ENCODE data around the gene PAX1. TPM values are rescaled to one million over a fixed set of nuclear protein-coding genes. Genes with fewer than 3 reads are reported as not detected.
A peak's percentile ranks its signal among the peaks of the same experiment; 100 is the strongest.

The PAX1 gene
- total RNA-seq, 2 donors from 2014 or later, result not detected

DNA sequence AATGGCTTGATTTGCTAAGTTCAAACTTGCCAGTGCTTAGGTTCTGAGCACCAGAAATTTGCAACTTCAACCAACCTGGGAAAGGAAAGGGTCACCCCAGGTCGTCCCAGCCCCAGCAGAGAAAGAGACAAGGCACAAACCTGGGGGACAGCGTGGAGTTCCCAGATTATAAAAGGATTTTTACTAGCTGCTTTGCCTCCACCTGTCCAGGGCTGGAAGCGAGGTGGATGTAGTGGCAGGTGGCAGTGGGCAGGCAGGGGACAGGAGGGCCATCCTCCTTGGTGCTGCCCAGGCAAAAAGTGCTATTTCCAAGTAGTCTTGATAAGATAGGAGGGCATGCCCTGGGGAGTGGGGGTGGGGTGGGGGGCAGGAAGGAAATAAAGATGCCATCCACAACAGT lies 4.9 kb downstream of the PAX1 start:
- Mint-ChIP-seq H3K36me3 (ENCODE audit: low read depth) (no peaks in the 10 kb centered on the region), H3K4me1 (peaks cover 31% of the 10 kb centered on the region), H3K9me3 (no peaks in the 10 kb centered on the region), H3K4me3 (no peak overlapping the region), H3K27ac (no peak overlapping the region), H3K27me3 (ENCODE audit: insufficient read depth) (peaks cover 98% of the 10 kb centered on the region)
- Histone ChIP-seq H3K4me1 (ENCODE audit: control insufficient read depth, insufficient read depth, low read length) (peaks cover 11% of the 10 kb centered on the region), H3K27me3 (ENCODE audit: control insufficient read depth, insufficient read depth, low read length, poor library complexity, severe bottlenecking) (peaks cover 100% of the 10 kb centered on the region), H3K9ac (ENCODE audit: extremely low read depth, low read length, poor library complexity, severe bottlenecking) (no peak overlapping the region), H3K27ac (ENCODE audit: low read depth, low read length) (no peak overlapping the region), H3K36me3 (ENCODE audit: control insufficient read depth, insufficient read depth, low read length) (no peaks in the 10 kb centered on the region), H3K9me3 (ENCODE audit: control insufficient read depth, low read length) (no peaks in the 10 kb centered on the region), H3K4me3 (ENCODE audit: low read length) (no peak overlapping the region)
- WGBS, 2 experiments (ENCODE audit: insufficient coverage in 1 of 2, insufficient read length in 1 of 2), result 0 to 15% methylated on average over 2 to 3 of the region's 3 CpGs
- TF ChIP-seq, protein P1, sequence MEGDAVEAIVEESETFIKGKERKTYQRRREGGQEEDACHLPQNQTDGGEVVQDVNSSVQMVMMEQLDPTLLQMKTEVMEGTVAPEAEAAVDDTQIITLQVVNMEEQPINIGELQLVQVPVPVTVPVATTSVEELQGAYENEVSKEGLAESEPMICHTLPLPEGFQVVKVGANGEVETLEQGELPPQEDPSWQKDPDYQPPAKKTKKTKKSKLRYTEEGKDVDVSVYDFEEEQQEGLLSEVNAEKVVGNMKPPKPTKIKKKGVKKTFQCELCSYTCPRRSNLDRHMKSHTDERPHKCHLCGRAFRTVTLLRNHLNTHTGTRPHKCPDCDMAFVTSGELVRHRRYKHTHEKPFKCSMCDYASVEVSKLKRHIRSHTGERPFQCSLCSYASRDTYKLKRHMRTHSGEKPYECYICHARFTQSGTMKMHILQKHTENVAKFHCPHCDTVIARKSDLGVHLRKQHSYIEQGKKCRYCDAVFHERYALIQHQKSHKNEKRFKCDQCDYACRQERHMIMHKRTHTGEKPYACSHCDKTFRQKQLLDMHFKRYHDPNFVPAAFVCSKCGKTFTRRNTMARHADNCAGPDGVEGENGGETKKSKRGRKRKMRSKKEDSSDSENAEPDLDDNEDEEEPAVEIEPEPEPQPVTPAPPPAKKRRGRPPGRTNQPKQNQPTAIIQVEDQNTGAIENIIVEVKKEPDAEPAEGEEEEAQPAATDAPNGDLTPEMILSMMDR (conservative IDR thresholded peaks at IDR 0.05), result no peak
- no peak for DNase-seq

DNA sequence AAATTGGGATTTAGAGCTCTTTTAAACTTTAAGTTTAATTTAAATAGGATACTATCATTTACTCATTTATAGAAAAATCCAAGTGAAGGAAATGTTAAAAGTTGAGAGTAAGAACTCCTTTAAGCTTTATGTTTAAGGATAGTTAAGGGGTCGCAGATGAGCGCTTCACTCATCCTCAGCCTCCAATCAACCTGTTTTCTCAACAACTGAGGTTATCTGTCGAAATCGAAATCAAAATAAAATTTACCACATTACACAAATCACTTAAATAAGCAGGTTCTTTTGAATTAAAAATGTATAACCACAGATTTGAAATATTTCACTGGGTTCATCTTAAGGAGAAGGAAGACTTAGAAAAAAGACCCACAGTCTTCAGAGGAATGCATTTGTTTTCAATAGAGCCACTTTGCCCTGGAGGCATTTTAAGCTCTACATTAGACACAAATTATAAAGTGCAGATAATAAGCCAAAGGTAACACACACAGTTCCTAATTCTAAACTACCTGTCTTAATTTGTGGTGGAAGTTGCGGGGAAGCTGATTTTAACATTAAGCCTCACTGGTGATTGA lies 5.5 kb downstream of the PAX1 start:
- no peak for DNase-seq
- Mint-ChIP-seq H3K4me1 (peaks cover 34% of the 10 kb centered on the region), H3K27ac (no peak overlapping the region), H3K36me3 (ENCODE audit: low read depth) (no peaks in the 10 kb centered on the region), H3K27me3 (ENCODE audit: insufficient read depth) (peaks cover 100% of the 10 kb centered on the region), H3K4me3 (no peak overlapping the region), H3K9me3 (no peaks in the 10 kb centered on the region)
- Histone ChIP-seq H3K27ac (ENCODE audit: low read depth, low read length) (no peak overlapping the region), H3K27me3 (ENCODE audit: control insufficient read depth, insufficient read depth, low read length, poor library complexity, severe bottlenecking) (peaks cover 100% of the 10 kb centered on the region), H3K9ac (ENCODE audit: extremely low read depth, low read length, poor library complexity, severe bottlenecking) (no peak overlapping the region), H3K4me1 (ENCODE audit: control insufficient read depth, insufficient read depth, low read length) (peaks cover 10% of the 10 kb centered on the region), H3K9me3 (ENCODE audit: control insufficient read depth, low read length) (no peaks in the 10 kb centered on the region), H3K4me3 (ENCODE audit: low read length) (no peak overlapping the region), H3K36me3 (ENCODE audit: control insufficient read depth, insufficient read depth, low read length) (no peaks in the 10 kb centered on the region)
- WGBS, 2 experiments (ENCODE audit: insufficient coverage in 1 of 2, insufficient read length in 1 of 2), result 43 to 49% methylated on average over 5 of the region's 5 CpGs
- TF ChIP-seq, protein P1 (conservative IDR thresholded peaks at IDR 0.05), result no peak

DNA sequence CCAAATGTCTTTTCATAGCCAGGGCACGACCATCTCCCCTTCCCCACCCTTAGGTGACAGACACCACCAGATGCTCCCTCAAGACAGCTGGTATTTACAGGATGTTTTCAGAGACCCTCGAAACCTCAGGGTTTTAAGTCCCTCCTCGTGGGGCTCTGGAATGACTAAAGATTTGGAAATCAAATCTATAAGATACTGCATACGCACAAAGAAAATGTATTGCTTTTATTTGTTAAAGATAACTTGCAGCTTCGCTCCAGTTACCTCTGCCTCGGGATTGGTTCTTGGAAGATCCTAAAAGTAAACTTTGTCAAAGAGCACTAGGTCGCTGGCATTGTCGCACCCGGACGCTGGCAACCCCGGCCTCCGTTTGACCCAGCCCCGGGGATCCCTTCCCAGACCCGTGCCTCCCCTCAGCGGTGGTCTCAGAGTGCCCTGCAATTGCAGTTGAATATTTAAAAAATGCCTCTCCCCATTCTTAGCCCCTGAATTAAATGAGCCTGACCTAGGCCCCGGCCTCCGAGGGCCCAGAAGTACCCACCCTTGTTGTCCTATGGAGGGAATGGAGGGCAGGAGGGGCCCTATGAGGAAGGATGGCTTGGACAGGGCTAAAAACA lies 7.1 kb downstream of the PAX1 start:
- peak overlapping the region; percentile 38 for H3K4me3 Mint-ChIP-seq
- Histone ChIP-seq H3K9me3 (ENCODE audit: control insufficient read depth, low read length) (no peaks in the 10 kb centered on the region), H3K27ac (ENCODE audit: low read depth, low read length) (no peak overlapping the region), H3K27me3 (ENCODE audit: control insufficient read depth, insufficient read depth, low read length, poor library complexity, severe bottlenecking) (peaks cover 100% of the 10 kb centered on the region), H3K36me3 (ENCODE audit: control insufficient read depth, insufficient read depth, low read length) (no peaks in the 10 kb centered on the region), H3K4me3 (ENCODE audit: low read length) (no peak overlapping the region), H3K9ac (ENCODE audit: extremely low read depth, low read length, poor library complexity, severe bottlenecking) (no peak overlapping the region), H3K4me1 (ENCODE audit: control insufficient read depth, insufficient read depth, low read length) (no peaks in the 10 kb centered on the region)
- no peak overlapping the region for H3K27ac Mint-ChIP-seq
- H3K27me3 Mint-ChIP-seq (ENCODE audit: insufficient read depth), result peaks cover 99% of the 10 kb centered on the region
- peak; percentile 50 for DNase-seq
- no peaks in the 10 kb centered on the region for H3K9me3 Mint-ChIP-seq
- TF ChIP-seq, protein P1 (conservative IDR thresholded peaks at IDR 0.05), result no peak
- 9 to 11% methylated on average over 8 to 17 of the region's 17 CpGs for WGBS, 2 experiments (ENCODE audit: insufficient coverage in 1 of 2, insufficient read length in 1 of 2)
- no peaks in the 10 kb centered on the region for H3K36me3 Mint-ChIP-seq (ENCODE audit: low read depth)
- peaks cover 36% of the 10 kb centered on the region for H3K4me1 Mint-ChIP-seq
